ENCODE data around the gene PM20D1.

GRCh38 chr1:205826016-205826806 lies 23.7 kb downstream of the PM20D1 start:
- no peak for TF ChIP-seq REST (IDR thresholded peaks at IDR 0.05; ENCODE audit: borderline replicate concordance)
- TF ChIP-seq CTCF (IDR thresholded peaks at IDR 0.05; ENCODE audit: poor library complexity, severe bottlenecking): no peak
- TF ChIP-seq TAF1 (IDR thresholded peaks at IDR 0.05; ENCODE audit: low read depth): no peak

Data from neural cell (in vitro differentiated cells).